NCI-H2196 treated with DMSO at 0.1 percent for 48 hours (cell line): ENCODE data around the gene FAM90A26.
"Not testable (repeated sequence)": the region's sequence is repeated elsewhere in the genome, so short reads cannot be mapped to it uniquely, and the experiment has no call there.

Experiments used
- DNase-seq: peaks from one replicate; lab custom pipeline; 2025; ENCODE audit not compliant: unreplicated experiment; lab: John Stamatoyannopoulos, UW

The FAM90A26 gene

GRCh38 chr4:9155101-9155886, 14.9 kb upstream of the FAM90A26 start:
- not testable (repeated sequence) for DNase-seq

GRCh38 chr4:9158392-9158791, 11.8 kb upstream of the FAM90A26 start:
- DNase-seq = not testable (repeated sequence)

DNA sequence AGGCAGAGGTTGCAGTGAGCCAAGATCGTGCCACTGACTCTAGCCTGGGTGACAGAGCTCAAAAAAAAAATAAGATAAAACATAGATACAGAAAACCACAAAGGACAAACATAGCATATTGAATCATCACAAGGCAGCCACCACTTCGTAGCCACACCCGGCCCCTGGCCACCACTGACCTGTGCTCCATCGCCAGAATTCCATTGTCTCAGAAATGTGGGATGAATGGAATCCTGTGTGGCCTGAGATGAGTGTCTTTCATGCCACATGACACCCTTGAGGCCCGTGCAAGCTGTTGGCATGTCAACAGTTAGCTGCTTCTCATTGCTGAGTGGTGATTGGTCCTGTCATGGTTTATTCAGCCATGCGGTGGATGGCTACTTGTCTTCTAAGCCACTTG, 10.2 kb upstream of the FAM90A26 start:
- DNase-seq = not testable (repeated sequence)

- DNase-seq = not testable (repeated sequence)
These were observed 4.2 kb upstream of the FAM90A26 start for GRCh38 chr4:9165990-9166389.

DNA sequence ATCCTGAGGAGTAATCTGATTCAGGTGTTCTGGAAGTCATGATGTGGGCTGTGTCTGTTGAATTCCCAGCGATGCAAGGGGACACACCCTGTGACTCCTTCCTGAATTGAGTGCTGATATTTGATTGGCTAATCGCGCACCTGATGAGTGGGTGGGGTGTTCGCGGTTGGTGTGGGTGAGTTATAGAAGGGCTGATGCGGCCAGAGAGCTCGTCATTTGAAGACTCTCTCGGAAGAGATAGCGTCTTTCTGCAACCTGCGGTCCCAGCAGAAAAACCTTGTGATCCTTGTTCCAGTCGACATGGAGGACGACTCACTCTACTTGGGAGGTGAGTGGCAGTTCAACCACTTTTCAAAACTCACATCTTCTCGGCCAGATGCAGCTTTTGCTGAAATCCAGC, 40.1 kb downstream of the FAM90A26 start, which contains the start of gene USP17L10:
USP17L10 (plus strand) TSS at position 301 of the 400 bp plus-strand sequence; CDS start at position 301, 0 bp downstream.
- DNase-seq = not testable (repeated sequence)

DNA sequence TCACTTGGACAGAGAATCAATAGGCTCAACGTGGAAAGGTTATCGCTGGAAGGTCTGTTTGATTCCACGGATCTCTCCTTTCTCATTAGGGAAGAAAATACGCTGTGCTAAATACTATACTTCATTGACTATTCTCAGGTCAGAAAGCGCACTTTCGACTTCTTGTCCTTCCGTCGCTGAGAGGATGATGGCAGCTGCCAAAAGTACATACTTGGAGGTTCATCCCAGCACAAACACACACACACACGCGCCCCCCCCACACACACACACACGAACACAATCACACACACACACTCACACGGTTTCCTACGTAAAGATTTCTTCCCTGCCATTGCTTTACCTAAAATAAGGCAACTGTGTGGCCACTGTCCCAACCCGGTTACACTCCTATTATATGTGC, 44.5 kb downstream of the FAM90A26 start:
- DNase-seq = not testable (repeated sequence)

DNA sequence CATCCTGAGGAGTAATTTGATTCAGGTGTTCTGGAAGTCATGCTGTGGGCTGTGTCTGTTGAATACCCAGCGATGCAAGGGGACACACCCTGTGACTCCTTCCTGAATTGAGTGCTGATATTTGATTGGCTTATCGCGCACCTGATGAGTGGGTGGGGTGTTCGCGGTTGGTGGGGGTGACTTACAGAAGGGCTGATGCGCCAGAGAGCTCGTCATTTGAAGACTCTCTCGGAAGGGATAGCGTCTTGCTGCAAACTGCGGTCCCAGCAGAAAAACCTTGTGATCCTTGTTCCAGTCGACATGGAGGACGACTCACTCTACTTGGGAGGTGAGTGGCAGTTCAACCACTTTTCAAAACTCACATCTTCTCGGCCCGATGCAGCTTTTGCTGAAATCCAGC, 44.9 kb downstream of the FAM90A26 start, which contains the start of gene USP17L11:
USP17L11 (plus strand) TSS at position 301 of the 400 bp plus-strand sequence; CDS start at position 301, 0 bp downstream.
- DNase-seq = not testable (repeated sequence)

- not testable (repeated sequence) for DNase-seq
These were observed 49.6 kb downstream of the FAM90A26 start, which contains the start of gene USP17L12 for GRCh38 chr4:9219852-9220251. Gene USP17L12 (plus strand): TSS chr4:9220152. CDS start chr4:9220152, 0 bp downstream.

DNA sequence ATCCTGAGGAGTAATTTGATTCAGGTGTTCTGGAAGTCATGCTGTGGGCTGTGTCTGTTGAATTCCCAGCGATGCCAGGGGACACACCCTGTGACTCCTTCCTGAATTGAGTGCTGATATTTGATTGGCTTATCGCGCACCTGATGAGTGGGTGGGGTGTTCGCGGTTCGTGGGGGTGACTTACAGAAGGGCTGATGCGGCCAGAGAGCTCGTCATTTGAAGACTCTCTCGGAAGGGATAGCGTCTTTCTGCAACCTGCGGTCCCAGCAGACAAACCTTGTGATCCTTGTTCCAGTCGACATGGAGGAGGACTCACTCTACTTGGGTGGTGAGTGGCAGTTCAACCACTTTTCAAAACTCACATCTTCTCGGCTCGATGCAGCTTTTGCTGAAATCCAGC, 54.4 kb downstream of the FAM90A26 start, which contains the start of gene USP17L13:
USP17L13 (plus strand) TSS at position 301 of the 400 bp plus-strand sequence; CDS start at position 301, 0 bp downstream.
- not testable (repeated sequence) for DNase-seq
